Endothelial cell of hepatic sinusoid (primary cell): ENCODE measurements around the gene SLC43A1.

Experiments
- in situ Hi-C: cut with HindIII; loops from 2 replicates; pipeline ENCODE4 v1.10.0; 2017; ENCODE audit warnings: low sequenced_read_pairs

The SLC43A1 gene

GRCh38 chr11:57500515-57500914 is 15.0 kb downstream of the SLC43A1 start:
- in situ Hi-C loops, result loop anchor here (25.0 kb wide), 1 partner anchor 163 kb away; the partner anchor contains the start of genes P2RX3 and SSRP1

DNA sequence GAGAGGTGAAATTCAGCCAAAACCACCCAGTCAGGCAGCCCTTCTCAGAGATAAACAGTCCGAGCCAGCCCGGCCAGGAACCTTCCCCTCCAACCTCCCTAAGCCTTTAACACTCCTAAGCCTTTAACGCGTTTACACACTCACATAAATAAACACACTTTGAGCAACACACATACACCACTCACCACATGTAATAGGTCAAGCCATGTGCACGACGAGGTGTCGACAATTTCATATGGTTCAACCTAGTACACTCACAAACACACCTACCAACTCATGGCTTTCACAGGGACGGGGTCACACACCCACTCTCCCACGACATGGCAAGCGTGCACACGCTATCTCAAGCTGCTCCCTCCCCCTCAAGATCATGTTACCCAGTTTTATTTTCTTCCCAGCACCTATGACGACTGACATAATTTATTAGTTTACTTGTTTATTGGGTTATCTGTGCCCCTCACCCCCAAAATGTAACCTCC is 15.5 kb downstream of the SLC43A1 start:
- in situ Hi-C loops, result loop anchor here (25.0 kb wide), 1 partner anchor 163 kb away; the partner anchor contains the start of genes P2RX3 and SSRP1

DNA sequence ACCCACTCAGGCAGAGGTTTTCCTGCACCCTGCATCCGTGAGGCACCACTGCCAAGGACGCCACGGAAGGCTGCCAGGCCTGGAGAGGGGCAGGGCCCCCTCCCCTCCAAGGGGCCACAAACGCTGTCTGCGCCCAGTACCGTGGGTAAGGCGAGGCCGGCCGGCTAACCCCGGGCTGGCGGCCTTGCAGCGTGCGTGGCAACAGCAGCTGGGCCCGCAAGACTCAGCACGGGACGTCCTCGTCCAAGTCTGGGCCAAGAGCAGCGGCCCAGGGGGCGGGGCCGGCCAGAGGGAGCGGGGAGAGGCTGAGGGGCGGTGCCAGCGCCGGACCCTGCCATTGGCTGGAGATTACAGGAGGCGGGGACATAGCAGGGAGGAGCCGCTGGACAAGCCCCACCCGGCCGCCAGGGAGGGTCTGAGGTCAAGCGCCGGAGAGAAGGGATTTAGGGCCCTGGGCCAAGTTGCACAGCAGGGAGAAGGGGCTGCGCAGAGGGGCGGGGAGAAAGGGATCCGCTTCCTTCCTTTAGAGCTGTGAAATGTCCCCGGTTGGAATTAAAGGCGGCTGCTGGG is 16.0 kb downstream of the SLC43A1 start:
- in situ Hi-C loops, result no loop called here

DNA sequence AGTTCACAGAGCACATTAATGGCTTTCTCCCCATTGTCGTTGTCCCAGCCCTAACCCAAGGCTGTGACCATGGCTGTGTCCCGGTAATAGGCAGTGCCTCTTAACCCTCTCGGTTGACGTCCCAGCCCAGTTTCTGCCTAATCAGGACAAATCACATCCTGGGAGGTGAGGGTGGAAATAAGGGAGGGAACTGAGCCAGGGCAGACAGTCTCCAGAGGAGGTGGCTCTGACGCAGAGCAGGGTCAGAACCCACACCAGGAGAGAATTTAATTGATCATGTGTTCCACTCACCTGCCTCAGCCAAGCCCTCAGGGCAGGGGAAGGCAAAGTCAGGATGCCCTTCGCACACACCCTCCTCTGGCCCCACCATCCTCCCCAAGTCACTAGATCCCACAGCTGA is 17.0 kb downstream of the SLC43A1 start:
- in situ Hi-C loops, result no loop called here

DNA sequence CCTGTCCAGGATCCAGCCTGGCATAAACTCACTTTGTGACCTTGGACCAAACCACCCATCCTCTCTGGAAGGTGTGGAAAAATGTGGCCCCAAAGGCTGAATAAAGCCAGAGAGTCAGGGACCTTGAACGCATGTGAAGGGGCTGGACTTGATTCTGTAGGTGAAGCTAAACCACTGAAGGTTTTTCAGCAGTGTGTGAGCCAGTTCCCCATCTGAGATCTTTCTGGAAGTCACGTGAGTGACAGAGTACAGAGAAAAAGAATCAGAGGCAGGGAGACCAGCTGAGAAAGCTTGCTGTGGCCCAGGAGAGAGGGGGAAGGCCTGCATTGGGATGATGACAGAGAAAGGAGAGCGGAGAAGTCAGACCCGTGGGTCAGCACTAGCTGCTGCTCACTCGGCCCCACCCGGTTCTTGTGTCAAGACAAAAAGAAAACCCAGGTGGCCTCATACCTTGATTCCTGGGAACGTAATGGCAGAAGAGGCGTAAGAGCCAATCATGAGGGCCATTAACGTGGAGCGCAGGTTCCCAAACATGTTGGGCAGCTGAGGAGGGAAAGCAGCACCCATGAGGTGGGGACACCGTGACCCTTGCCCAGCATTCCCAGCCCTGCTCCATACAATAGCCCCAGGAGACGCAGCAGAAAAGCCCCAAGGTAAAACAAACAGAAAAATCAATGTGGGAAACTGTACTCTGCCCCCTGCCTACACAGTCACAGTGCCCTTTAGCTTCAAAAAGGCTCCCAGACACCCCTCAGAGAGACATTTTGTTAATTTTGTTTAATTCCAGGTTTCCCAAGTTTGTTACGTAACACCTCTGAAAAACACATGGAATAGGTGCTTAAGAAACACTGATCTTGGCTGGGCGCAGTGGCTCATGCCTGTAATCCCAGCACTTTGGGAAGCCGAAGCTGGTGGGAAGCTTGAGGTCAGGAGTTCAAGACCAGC is 17.9 kb downstream of the SLC43A1 start:
- in situ Hi-C loops, result no loop called here

- in situ Hi-C loops, result no loop called here
Measured at GRCh38 chr11:57496109-57496820, 19.2 kb downstream of the SLC43A1 start.

DNA sequence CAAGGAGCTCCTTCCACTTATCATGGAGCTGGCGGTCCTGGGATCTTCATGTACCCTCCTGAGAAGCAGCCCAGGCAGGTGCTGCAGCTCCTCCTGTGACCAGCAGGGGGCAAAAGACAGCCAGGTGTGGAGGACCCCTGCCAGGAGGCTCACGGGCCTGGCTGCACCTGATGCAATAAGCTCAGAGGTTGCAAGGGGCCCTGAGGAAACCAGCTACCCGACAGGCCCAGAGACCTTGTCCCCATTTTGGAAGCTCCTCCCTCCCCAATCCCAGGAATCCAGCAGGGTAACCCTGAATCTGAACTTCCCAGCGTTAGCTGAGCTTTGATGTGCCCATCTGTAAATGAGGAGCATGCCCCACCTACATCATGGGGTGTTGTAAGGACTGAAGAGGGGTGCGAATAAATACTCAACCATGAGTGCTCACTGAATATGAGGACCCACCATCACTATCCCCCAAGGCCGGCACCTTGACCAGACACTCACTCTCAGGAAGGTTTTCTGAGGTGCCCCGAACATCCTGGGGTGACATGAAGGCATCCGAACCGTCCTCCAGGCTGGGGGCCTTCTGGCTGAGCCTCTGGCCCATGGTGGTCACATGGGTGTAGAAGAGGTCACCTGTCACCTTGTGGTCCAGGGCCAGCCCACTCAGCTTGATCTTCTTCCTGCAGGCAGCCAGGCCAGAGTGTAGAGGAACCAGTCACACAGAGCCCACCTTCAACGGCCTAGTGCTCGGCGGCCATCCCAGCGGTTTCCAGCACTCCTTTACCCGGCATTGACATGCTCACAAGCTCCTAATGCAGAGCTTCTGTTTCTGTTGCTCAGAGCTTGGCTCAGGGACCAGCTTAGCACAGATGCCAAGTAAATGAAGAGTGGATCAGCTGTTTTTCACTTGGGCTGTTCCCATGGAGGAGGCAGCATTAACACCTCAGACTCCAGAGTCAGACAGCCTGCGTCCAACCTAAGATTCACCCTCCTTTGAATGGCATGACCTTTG is 21.7 kb downstream of the SLC43A1 start:
- in situ Hi-C loops, result no loop called here

- in situ Hi-C loops, result no loop called here
Measured at GRCh38 chr11:57491371-57492061, 24.0 kb downstream of the SLC43A1 start.

GRCh38 chr11:57490456-57491248 is 24.9 kb downstream of the SLC43A1 start:
- in situ Hi-C loops, result no loop called here

DNA sequence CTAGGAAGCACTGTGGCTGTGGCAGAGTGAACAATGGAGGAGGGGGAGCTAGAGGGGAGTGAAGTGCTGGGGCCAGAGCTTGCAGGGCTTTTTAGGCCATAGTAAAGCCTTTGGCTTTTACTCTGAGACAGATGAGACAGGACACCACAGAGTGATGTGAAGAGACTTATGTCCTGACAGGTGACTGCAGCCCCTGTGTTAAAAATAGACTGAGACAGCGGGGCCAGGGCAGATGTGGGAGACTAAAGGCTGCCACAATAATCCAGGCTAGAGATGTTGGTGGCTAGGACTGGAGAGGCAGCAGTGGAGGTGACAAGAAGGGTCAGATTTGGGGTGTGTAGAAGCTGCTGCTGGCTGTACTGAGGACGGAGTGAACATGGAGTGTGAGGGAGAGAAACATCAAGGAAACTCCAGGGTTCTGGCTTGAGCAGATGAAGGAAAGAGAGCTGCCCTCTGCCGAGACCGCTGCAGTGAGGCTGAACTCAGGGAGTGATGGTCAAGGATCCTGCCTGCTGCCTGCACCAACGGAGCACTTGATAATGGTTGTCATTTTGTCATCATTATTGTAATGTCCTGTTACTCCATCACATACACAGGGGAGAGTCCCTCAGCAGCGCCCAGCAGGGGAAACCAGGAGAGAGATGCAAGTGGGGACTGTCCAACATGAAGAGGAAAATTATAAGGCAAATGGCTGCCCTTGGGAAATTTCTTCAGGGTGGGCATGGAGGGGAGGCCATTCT is 27.4 kb downstream of the SLC43A1 start:
- in situ Hi-C loops, result no loop called here

GRCh38 chr11:57487021-57487778 is 28.3 kb downstream of the SLC43A1 start:
- in situ Hi-C loops, result no loop called here

- in situ Hi-C loops, result no loop called here
Measured at GRCh38 chr11:57485217-57485990, 30.1 kb downstream of the SLC43A1 start.

DNA sequence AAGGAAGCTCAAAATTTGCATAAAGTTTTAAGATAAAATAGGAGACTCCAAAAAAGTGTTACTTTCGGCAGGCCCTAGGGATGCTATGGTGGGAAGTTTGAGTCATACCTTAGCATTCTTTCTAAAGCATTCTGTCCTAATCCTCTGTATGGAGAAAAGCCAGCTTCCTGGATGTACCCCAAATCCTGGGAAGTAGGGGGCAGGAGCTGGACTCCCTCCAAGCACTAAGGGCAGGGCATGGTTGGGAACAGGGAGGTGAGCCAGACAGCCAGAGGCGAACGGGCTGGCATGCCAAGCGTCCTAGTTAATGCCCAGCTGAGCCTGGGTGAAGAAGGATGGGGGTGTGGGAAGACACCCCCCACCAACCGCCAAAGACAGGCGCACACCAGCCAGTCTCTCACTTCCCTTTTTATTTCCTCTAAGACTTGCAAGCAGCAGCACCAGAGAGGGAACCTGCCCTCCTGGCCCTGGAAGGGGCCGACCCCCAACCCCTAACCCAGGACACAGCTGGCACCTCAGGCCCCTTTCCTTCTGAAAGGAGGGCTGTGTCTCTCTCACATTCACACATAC is 31.3 kb downstream of the SLC43A1 start:
- in situ Hi-C loops, result loop anchor here (5.0 kb wide), 2 partner anchors 52 to 73 kb away; no protein-coding TSS in a partner anchor

GRCh38 chr11:57483562-57483918 is 32.0 kb downstream of the SLC43A1 start:
- in situ Hi-C loops, result loop anchor here (5.0 kb wide), 2 partner anchors 51 to 74 kb away; no protein-coding TSS in a partner anchor

- in situ Hi-C loops, result loop anchor here (5.0 kb wide), 2 partner anchors 51 to 74 kb away; no protein-coding TSS in a partner anchor
Measured at GRCh38 chr11:57482782-57483561, 32.5 kb downstream of the SLC43A1 start.
